ENCODE data around the gene EEFSEC.

DNA sequence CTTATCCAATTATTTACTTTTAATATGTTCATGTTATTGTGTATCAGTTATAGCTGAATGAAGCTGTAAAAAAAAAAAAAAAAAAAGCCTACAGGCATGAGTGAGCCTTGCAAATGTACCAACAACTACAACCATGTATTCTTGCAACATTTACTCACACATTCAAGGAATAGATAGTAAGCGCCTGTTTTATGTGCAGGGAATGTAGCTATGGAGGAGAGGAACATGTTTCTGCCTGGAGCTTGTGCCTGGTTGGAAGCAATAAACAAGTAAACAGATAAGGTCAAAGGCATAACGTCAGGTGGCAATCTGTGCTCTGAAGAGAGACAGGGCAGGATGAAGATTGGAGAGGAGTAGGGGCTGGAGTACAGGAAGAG lies 202.2 kb downstream of the EEFSEC start:
- no peak for TF ChIP-seq CTCF (IDR thresholded peaks at IDR 0.05)
- TF ChIP-seq POLR2A (IDR thresholded peaks at IDR 0.05): no peak

Measured in adrenal gland (tissue), 5 donors.